Measurements from ENCODE around the gene EVX2.

DNA sequence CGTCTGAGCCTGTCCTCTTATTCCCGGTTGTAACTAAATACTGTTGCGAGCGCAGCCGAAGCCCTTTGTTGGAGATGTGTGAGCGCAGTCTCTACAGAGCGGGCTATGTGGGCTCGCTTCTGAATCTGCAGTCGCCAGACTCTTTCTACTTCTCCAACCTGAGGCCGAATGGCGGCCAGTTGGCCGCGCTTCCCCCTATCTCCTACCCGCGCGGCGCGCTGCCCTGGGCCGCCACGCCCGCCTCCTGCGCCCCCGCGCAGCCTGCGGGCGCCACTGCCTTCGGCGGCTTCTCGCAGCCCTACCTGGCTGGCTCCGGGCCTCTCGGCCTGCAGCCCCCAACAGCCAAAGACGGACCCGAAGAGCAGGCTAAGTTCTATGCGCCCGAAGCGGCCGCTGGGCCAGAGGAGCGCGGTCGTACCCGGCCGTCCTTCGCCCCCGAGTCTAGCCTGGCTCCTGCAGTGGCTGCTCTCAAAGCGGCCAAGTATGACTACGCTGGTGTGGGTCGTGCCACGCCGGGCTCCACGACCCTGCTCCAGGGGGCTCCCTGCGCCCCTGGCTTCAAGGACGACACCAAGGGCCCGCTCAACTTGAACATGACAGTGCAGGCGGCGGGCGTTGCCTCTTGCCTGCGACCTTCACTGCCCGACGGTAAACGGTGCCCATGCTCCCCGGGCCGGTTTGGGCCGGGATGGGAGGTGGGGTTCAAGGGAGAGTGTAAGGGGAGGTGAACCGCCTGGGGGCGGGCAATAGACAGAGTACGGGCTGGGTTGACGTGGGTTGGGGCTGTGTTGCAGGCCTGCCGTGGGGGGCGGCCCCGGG lies 16.2 kb upstream of the EVX2 start, which contains the start of gene HOXD12:
- no peak for TF ChIP-seq CTCF (IDR thresholded peaks at IDR 0.05)
- TF ChIP-seq POLR2A (IDR thresholded peaks at IDR 0.05) = no peak

All from thyroid gland (tissue), 4 donors.